H1 (cell line): ENCODE results near the gene UBQLNL. TPM values are rescaled to one million over a fixed set of nuclear protein-coding genes. Genes with fewer than 3 reads are reported as not detected.

ENCODE experiments used
- CTCF ChIA-PET: fragments of 300-600 bp; sonication (Branson Sonifier 250); formaldehyde crosslinking; loops from one replicate; lab custom pipeline; 2021; ENCODE audit not compliant: partially characterized antibody; lab: Charles Lee
- POLR2A ChIA-PET: fragments of 300-600 bp; sonication (Branson Sonifier 250); formaldehyde crosslinking; loops from one replicate; lab custom pipeline; 2021; ENCODE audit warnings: inconsistent platforms; ENCODE audit not compliant: partially characterized antibody; lab: Charles Lee
- DNase-seq, 2 experiments: peaks; one replicate each; pipeline versions ENCODE4 v3.0.0 to v3.0.0-alpha.2; 2010 to 2022; ENCODE audit warnings: low spot score in 2 of 2, low read depth in 1 of 2, mixed read lengths in 1 of 2
- FAIRE-seq: peaks from 2 replicates; lab custom pipeline; 2011; peaks lifted over from hg19 to GRCh38; lab: Jason Lieb, UNC
- H2AFZ ChIP-seq: 2 replicates; pipeline ENCODE4 v1.8.1; 2012; ENCODE audit warnings: low read length, inconsistent platforms
- H2AK5ac ChIP-seq: 2 replicates; pipeline ENCODE4 v1.6.1; 2013; ENCODE audit warnings: low read depth, low read length
- H2BK120ac ChIP-seq: replicated peaks from 2 replicates; pipeline ENCODE3; 2013; ENCODE audit warnings: low read depth, low read length, inconsistent platforms
- H2BK12ac ChIP-seq: 2 replicates; pipeline ENCODE4 v1.6.1; 2013; ENCODE audit warnings: low read depth, low read length
- H2BK15ac ChIP-seq: 2 replicates; pipeline ENCODE4 v1.6.1; 2013; ENCODE audit warnings: low read length
- H2BK20ac ChIP-seq: 2 replicates; pipeline ENCODE4 v1.6.1; 2013; ENCODE audit warnings: low read length
- H2BK5ac ChIP-seq: 2 replicates; pipeline ENCODE4 v1.6.1; 2013; ENCODE audit warnings: low read depth, low read length
- H3K14ac ChIP-seq: 2 replicates; pipeline ENCODE4 v1.6.1; 2013; ENCODE audit warnings: inconsistent platforms; ENCODE audit not compliant: insufficient read length
- H3K18ac ChIP-seq: 2 replicates; pipeline ENCODE4 v1.6.1; 2013; ENCODE audit warnings: low read length; ENCODE audit errors: extremely low read depth
- H3K23ac ChIP-seq: 2 replicates; pipeline ENCODE4 v1.6.1; 2013; ENCODE audit warnings: inconsistent platforms; ENCODE audit not compliant: insufficient read length
- H3K23me2 ChIP-seq: 2 replicates; pipeline ENCODE4 v1.6.1; 2013; ENCODE audit warnings: low read depth, low read length
- H3K27ac ChIP-seq: 2 replicates; pipeline ENCODE4 v1.6.1; 2011; ENCODE audit warnings: low read depth, low read length, inconsistent platforms
- H3K27me3 ChIP-seq, 4 experiments: replicated peaks in 1 of 4; 1 replicate in 1 of 4; 2 replicates in 3 of 4; pipeline versions ENCODE4 v1.6.1 to v1.8.1; 2011 to 2013; ENCODE audit warnings: low read length in 3 of 4, mild to moderate bottlenecking in 3 of 4, inconsistent platforms in 2 of 4, mixed read lengths in 2 of 4, moderate library complexity in 1 of 4; ENCODE audit not compliant: control insufficient read depth in 3 of 4, insufficient read depth in 3 of 4; ENCODE audit errors: extremely low read depth in 1 of 4
- H3K36me3 ChIP-seq, 4 experiments: 2 replicates each; pipeline versions ENCODE4 v1.6.1 to v1.8.1; 2011 to 2013; ENCODE audit warnings: mild to moderate bottlenecking in 4 of 4, low read length in 3 of 4, moderate library complexity in 2 of 4, control low read depth in 1 of 4, inconsistent platforms in 1 of 4; ENCODE audit not compliant: insufficient read depth in 4 of 4, control insufficient read depth in 2 of 4
- H3K4ac ChIP-seq: replicated peaks from 2 replicates; pipeline ENCODE3; 2013; ENCODE audit warnings: low read length, low read depth, mixed read lengths, inconsistent platforms; ENCODE audit not compliant: insufficient read length
- H3K4me1 ChIP-seq, 4 experiments: replicated peaks in 1 of 4; 1 replicate in 1 of 4; 2 replicates in 3 of 4; pipeline versions ENCODE4 v1.6.1 to v1.8.1; 2011 to 2013; ENCODE audit warnings: low read length in 3 of 4, inconsistent platforms in 2 of 4, mixed read lengths in 1 of 4; ENCODE audit not compliant: insufficient read depth in 4 of 4, control insufficient read depth in 3 of 4
- H3K4me2 ChIP-seq, 2 experiments: 2 replicates each; pipeline versions ENCODE4 v1.6.1 to v1.8.1; 2011 to 2013; ENCODE audit warnings: low read depth in 2 of 2, low read length in 2 of 2, control low read depth in 1 of 2, inconsistent platforms in 1 of 2, mild to moderate bottlenecking in 1 of 2; ENCODE audit not compliant: insufficient read depth in 1 of 2
- H3K4me3 ChIP-seq, 4 experiments: fragments of 200-600, 300-600 bp in 1 of 4; sonication (generic), shearing (Covaris generic), sonication (Bioruptor Twin) in 1 of 4; 2 replicates each; pipeline versions ENCODE4 v1.5.1 to v1.8.1; 2011 to 2016; ENCODE audit warnings: low read length in 4 of 4, low read depth in 3 of 4, control low read depth in 2 of 4, inconsistent platforms in 2 of 4, mild to moderate bottlenecking in 2 of 4, mixed read lengths in 1 of 4, moderate library complexity in 1 of 4; ENCODE audit not compliant: insufficient read depth in 2 of 4; ENCODE audit errors: extremely low read depth in 1 of 4
- H3K56ac ChIP-seq: replicated peaks from 2 replicates; pipeline ENCODE3; 2013; ENCODE audit warnings: low read depth, mild to moderate bottlenecking, mixed read lengths, low read length, inconsistent platforms; ENCODE audit not compliant: insufficient read length
- H3K79me1 ChIP-seq: 2 replicates; pipeline ENCODE4 v1.6.1; 2013; ENCODE audit warnings: low read depth, low read length, control low read depth
- H3K79me2 ChIP-seq, 2 experiments: 2 replicates each; pipeline versions ENCODE4 v1.6.1 to v1.8.1; 2012 to 2013; ENCODE audit warnings: low read length in 2 of 2, mild to moderate bottlenecking in 2 of 2, inconsistent platforms in 1 of 2; ENCODE audit not compliant: insufficient read depth in 2 of 2, control insufficient read depth in 1 of 2
- H3K9ac ChIP-seq, 4 experiments: replicated peaks in 1 of 4; 1 replicate in 1 of 4; 2 replicates in 3 of 4; pipeline versions ENCODE4 v1.6.1 to v1.8.1; 2011 to 2013; ENCODE audit warnings: low read depth in 3 of 4, low read length in 3 of 4, control low read depth in 2 of 4, mild to moderate bottlenecking in 2 of 4, moderate library complexity in 2 of 4, inconsistent platforms in 1 of 4; ENCODE audit errors: extremely low read depth in 1 of 4
- H3K9me3 ChIP-seq, 2 experiments: 2 replicates each; pipeline versions ENCODE4 v1.6.1 to v1.8.1; 2012 to 2013; ENCODE audit warnings: mild to moderate bottlenecking in 2 of 2, moderate library complexity in 2 of 2, control low read depth in 1 of 2, inconsistent platforms in 1 of 2, low read depth in 1 of 2, low read length in 1 of 2, mixed read lengths in 1 of 2; ENCODE audit not compliant: insufficient read depth in 2 of 2
- H4K20me1 ChIP-seq, 2 experiments: replicated peaks in 1 of 2; 2 replicates each; pipeline versions ENCODE3 to v1.8.1; 2011 to 2013; ENCODE audit warnings: inconsistent platforms in 2 of 2, low read length in 2 of 2, mild to moderate bottlenecking in 1 of 2; ENCODE audit not compliant: insufficient read depth in 2 of 2, control insufficient read depth in 1 of 2
- H4K5ac ChIP-seq: 2 replicates; pipeline ENCODE4 v1.6.1; 2013; ENCODE audit warnings: low read length, low read depth, mixed read lengths, inconsistent platforms; ENCODE audit not compliant: insufficient read length
- H4K8ac ChIP-seq: 2 replicates; pipeline ENCODE4 v1.8.0; 2013; ENCODE audit warnings: mild to moderate bottlenecking, moderate library complexity, low read length, inconsistent platforms; ENCODE audit not compliant: insufficient read depth; ENCODE audit errors: extremely low read depth
- H4K91ac ChIP-seq: replicated peaks from 2 replicates; pipeline ENCODE3; 2013; ENCODE audit warnings: low read length, mixed read lengths, inconsistent platforms; ENCODE audit not compliant: insufficient read length
- BACH1 ChIP-seq: IDR thresholded peaks from 2 replicates; pipeline ENCODE4 v1.6.1; 2012; ENCODE audit warnings: low read length, improper control_type of control experiment
- CEBPB ChIP-seq: IDR thresholded peaks from 2 replicates; pipeline ENCODE4 v1.6.1; 2012; ENCODE audit warnings: low read depth, low read length
- CREB1 ChIP-seq: IDR thresholded peaks from 2 replicates; pipeline ENCODE4 v1.6.1; 2012; ENCODE audit warnings: inconsistent platforms
- EZH2 ChIP-seq: fragments of 200-600 bp; sonication (generic); IDR thresholded peaks from 2 replicates; pipeline ENCODE4 v1.7.1; 2012; ENCODE audit warnings: low read depth, mild to moderate bottlenecking, moderate library complexity, low read length, inconsistent platforms; ENCODE audit not compliant: severe bottlenecking
- KDM1A ChIP-seq: fragments of 200-600, 300-600 bp; sonication (generic); IDR thresholded peaks from 2 replicates; pipeline ENCODE4 v1.7.1; 2016; ENCODE audit warnings: mild to moderate bottlenecking, low read length, borderline replicate concordance
- KDM4A ChIP-seq: IDR thresholded peaks from one replicate; pipeline ENCODE4 v1.7.1; 2012; ENCODE audit warnings: low read depth, mild to moderate bottlenecking, moderate library complexity, low read length, inconsistent platforms; ENCODE audit not compliant: severe bottlenecking
- POLR2A ChIP-seq, 2 experiments: IDR thresholded peaks; 1 replicate in 1 of 2; 2 replicates in 1 of 2; pipeline ENCODE4 v1.6.1; 2011; ENCODE audit warnings: low read depth in 2 of 2, low read length in 2 of 2, mild to moderate bottlenecking in 2 of 2; ENCODE audit errors: control extremely low read depth in 1 of 2
- SAP30 ChIP-seq: fragments of 300-600 bp; sonication (generic); IDR thresholded peaks from 2 replicates; pipeline ENCODE4 v1.7.1; 2012; ENCODE audit warnings: low read length, moderate library complexity, mild to moderate bottlenecking, inconsistent platforms; ENCODE audit not compliant: insufficient read depth, insufficient replicate concordance
- SP4 ChIP-seq: IDR thresholded peaks from 2 replicates; pipeline ENCODE4 v1.6.1; 2012; ENCODE audit warnings: low read length, inconsistent platforms
- TAF7 ChIP-seq: optimal IDR thresholded peaks from 2 replicates; pipeline ENCODE3; 2011; ENCODE audit warnings: low read depth, mild to moderate bottlenecking, inconsistent platforms, low read length, moderate library complexity, borderline replicate concordance
- WGBS, 2 experiments: shearing (Covaris generic) in 1 of 2; methylation state at CpG; one replicate each; pipeline versions ENCODE4 v1.1.6 to v1.1.7; 2013 to 2015; ENCODE audit warnings: low lambda C conversion rate in 2 of 2, mixed read lengths in 2 of 2, inconsistent platforms in 1 of 2, low coverage in 1 of 2, missing lambda C conversion rate in 1 of 2; ENCODE audit not compliant: insufficient replicate concordance in 2 of 2, insufficient coverage in 1 of 2, insufficient read length in 1 of 2; ENCODE audit errors: extremely low coverage in 1 of 2, missing lambda C conversion rate in 1 of 2; 5-methylcytosine and 5-hydroxymethylcytosine counted together
- polyA plus RNA-seq, 7 experiments: library from polyadenylated mRNA; depleted of rRNA in 3 of 7; stranded (reverse) in 5 of 7; unstranded in 2 of 7; fragments of >200 nt in 5 of 7; fragments of 200-250 nt in 2 of 7; gene quantifications; 1 replicate in 5 of 7; 2 replicates in 1 of 7; 4 replicates in 1 of 7; pipeline versions ENCODE4 v1.2.1 to v1.2.3, GENCODE V29; 2011 to 2013; ENCODE audit warnings: missing spikeins in 2 of 7, mixed read lengths in 2 of 7
- total RNA-seq: library from RNA; stranded (reverse); fragmentation: NEBNext Ultra II Directional; extraction: Animal tissue kit (Norgen Biotek cat#: 25700); gene quantifications from 2 replicates; pipeline ENCODE4 v1.2.1, GENCODE V29; 2021
- TF ChIP-seq, protein P1 (sequence below): IDR thresholded peaks from 2 replicates; pipeline ENCODE4 v1.6.1; 2012; ENCODE audit warnings: inconsistent platforms

UBQLNL gene
- total and polyA plus RNA-seq, 2 of the 8 experiments (the other 6 are each of a cell fraction or from before 2014, with no cell fraction given), result 0.35 TPM; not detected in 1

DNA sequence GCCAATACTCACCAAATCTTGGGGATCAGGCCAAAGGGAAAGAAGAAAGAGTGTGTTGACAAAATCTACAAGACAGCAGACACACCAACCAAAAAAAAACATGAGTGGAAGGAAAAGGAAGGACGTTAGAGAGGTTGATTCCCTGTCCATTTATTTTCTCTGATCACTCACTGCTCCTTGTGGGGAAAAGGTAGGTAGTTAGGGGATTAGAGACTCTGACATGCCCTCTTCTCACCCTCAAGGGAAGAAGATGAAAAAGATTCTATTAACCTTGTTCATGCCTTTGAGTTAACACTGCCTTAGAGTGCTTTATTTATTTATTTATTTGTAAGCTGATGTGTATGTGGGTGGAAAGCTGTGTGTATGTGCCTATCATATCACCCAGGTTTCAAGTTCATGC lies 31.9 kb upstream of the UBQLNL start, which contains the start of gene OR52H1:
TSS of gene OR52H1 (minus strand) at position 101 of the 400 bp plus-strand sequence. CDS start 3,035 bp downstream, outside the sequence.
- TF ChIP-seq POLR2A (IDR thresholded peaks at IDR 0.05; ENCODE audit: control extremely low read depth in 1 of 2, low read depth in 2 of 2, low read length in 2 of 2), result no peak
- TF ChIP-seq KDM4A, result no peak
- TF ChIP-seq CREB1, result no peak
- TF ChIP-seq, protein P1, sequence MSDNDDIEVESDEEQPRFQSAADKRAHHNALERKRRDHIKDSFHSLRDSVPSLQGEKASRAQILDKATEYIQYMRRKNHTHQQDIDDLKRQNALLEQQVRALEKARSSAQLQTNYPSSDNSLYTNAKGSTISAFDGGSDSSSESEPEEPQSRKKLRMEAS, result no peak
- no peak for TF ChIP-seq BACH1
- TF ChIP-seq SP4, result no peak
- TF ChIP-seq TAF7, result no peak
- TF ChIP-seq EZH2, result no peak
- TF ChIP-seq SAP30, result no peak
- TF ChIP-seq KDM1A, result no peak
- no peak for TF ChIP-seq CEBPB

More for the DNA sequence above, 31.9 kb upstream of the UBQLNL start, which contains the start of gene OR52H1:
- no peaks in the 10 kb centered on the region for H3K27me3 ChIP-seq
- no peak for FAIRE-seq
- H3K4me2 ChIP-seq, result no peak within 1 kb of the TSS
- no peak within 1 kb of the TSS for H3K14ac ChIP-seq
- no peak within 1 kb of the TSS for H3K4ac ChIP-seq
- H3K4me3 ChIP-seq, result no peak within 1 kb of the TSS
- no peak within 1 kb of the TSS for H4K91ac ChIP-seq
- no peak within 1 kb of the TSS; the same call in 1 of the 2 replicates for H2AFZ ChIP-seq
- no peak within 1 kb of the TSS for H2BK12ac ChIP-seq
- no peak within 1 kb of the TSS for H3K56ac ChIP-seq
- H3K79me2 ChIP-seq, result no peaks in the 10 kb centered on the region
- no peak within 1 kb of the TSS for H2BK120ac ChIP-seq
- no peaks in the 10 kb centered on the region for H3K36me3 ChIP-seq
- ChIA-PET CTCF (no interaction called here), POLR2A (no interaction called here)
- H2AK5ac ChIP-seq, result no peak within 1 kb of the TSS
- H3K4me1 ChIP-seq, result no peaks in the 10 kb centered on the region
- H4K5ac ChIP-seq, result no peak within 1 kb of the TSS
- no peaks in the 10 kb centered on the region for H3K9me3 ChIP-seq
- 75% methylated on average over 1 of the region's 1 CpG; no CpG with 5 or more reads in 1 of the 2 experiments for WGBS, 2 experiments
- H3K79me1 ChIP-seq, result no peaks in the 10 kb centered on the region
- H2BK20ac ChIP-seq, result no peak within 1 kb of the TSS
- no peak for DNase-seq
- no peak within 1 kb of the TSS for H3K9ac ChIP-seq
- H3K23ac ChIP-seq, result no peak within 1 kb of the TSS
- H3K27ac ChIP-seq, result no peak within 1 kb of the TSS
- no peak within 1 kb of the TSS for H2BK5ac ChIP-seq
- H3K18ac ChIP-seq, result no peak within 1 kb of the TSS
- H2BK15ac ChIP-seq, result no peak within 1 kb of the TSS
- no peak within 1 kb of the TSS for H4K8ac ChIP-seq
- H3K23me2 ChIP-seq, result no peaks in the 10 kb centered on the region
- no peaks in the 10 kb centered on the region for H4K20me1 ChIP-seq
